Measurements from ENCODE around the gene RACK1.
A peak's percentile ranks its signal among the peaks of the same experiment; 100 is the strongest.

Gene RACK1

GRCh38 chr5:181193656-181194055 lies 50.0 kb downstream of the RACK1 start:
- DNase-seq, result no peak

- no peak for DNase-seq
These were observed 51.2 kb downstream of the RACK1 start for GRCh38 chr5:181192337-181193046.

GRCh38 chr5:181191526-181192336 lies 52.0 kb downstream of the RACK1 start:
- peak; percentile 98 for DNase-seq

- DNase-seq, result peak; percentile 58
These were observed 52.8 kb downstream of the RACK1 start for GRCh38 chr5:181190711-181191525.

GRCh38 chr5:181189962-181190710 lies 53.6 kb downstream of the RACK1 start:
- peak; percentile 45 for DNase-seq

- peak; percentile 72 for DNase-seq
These were observed 54.2 kb downstream of the RACK1 start for GRCh38 chr5:181189363-181189961.

- DNase-seq, result peak; percentile 89
These were observed 54.9 kb downstream of the RACK1 start for GRCh38 chr5:181188700-181189362.

- DNase-seq, result peak; percentile 68
These were observed 56.0 kb downstream of the RACK1 start for GRCh38 chr5:181187500-181188213.

- no peak for DNase-seq
These were observed 56.7 kb downstream of the RACK1 start for GRCh38 chr5:181186986-181187499.
